Neuronal stem cell (in vitro differentiated cells): ENCODE measurements around the gene GTF2F1.
A peak's percentile ranks its signal among the peaks of the same experiment; 100 is the strongest.

Source experiments
- DNase-seq: peaks from one replicate; pipeline ENCODE4 v3.0.0-alpha.2; 2013; ENCODE audit warnings: low spot score
- H2AFZ ChIP-seq: one replicate; pipeline ENCODE4 v1.6.1; 2013; ENCODE audit warnings: mild to moderate bottlenecking, low read length, inconsistent platforms
- H2AK5ac ChIP-seq: 2 replicates; pipeline ENCODE4 v1.6.1; 2013; ENCODE audit warnings: low read depth, mild to moderate bottlenecking, inconsistent platforms, low read length, moderate library complexity, mixed read lengths
- H2BK120ac ChIP-seq: 2 replicates; pipeline ENCODE4 v1.6.1; 2013; ENCODE audit warnings: low read depth, mild to moderate bottlenecking, inconsistent platforms, low read length, moderate library complexity, mixed read lengths
- H2BK12ac ChIP-seq: one replicate; pipeline ENCODE4 v1.6.1; 2013; ENCODE audit warnings: low read length, inconsistent platforms
- H2BK15ac ChIP-seq: 2 replicates; pipeline ENCODE4 v1.6.1; 2013; ENCODE audit warnings: mild to moderate bottlenecking, low read length, inconsistent platforms, mixed read lengths
- H2BK5ac ChIP-seq: one replicate; pipeline ENCODE4 v1.6.1; 2013; ENCODE audit warnings: inconsistent platforms, mild to moderate bottlenecking, low read length, moderate library complexity
- H3K14ac ChIP-seq: one replicate; pipeline ENCODE4 v1.6.1; 2013; ENCODE audit warnings: low read length, inconsistent platforms
- H3K18ac ChIP-seq: 2 replicates; pipeline ENCODE4 v1.6.1; 2013; ENCODE audit warnings: low read length, inconsistent platforms
- H3K23ac ChIP-seq: 2 replicates; pipeline ENCODE4 v1.6.1; 2013; ENCODE audit warnings: low read depth, mild to moderate bottlenecking, mixed read lengths, low read length, inconsistent platforms; ENCODE audit not compliant: poor library complexity
- H3K27ac ChIP-seq: replicated peaks from 3 replicates; pipeline ENCODE4 v1.5.1; 2013; ENCODE audit warnings: low read length, inconsistent platforms
- H3K27me3 ChIP-seq, 3 experiments: 2 replicates each; pipeline ENCODE4 v1.6.1; 2013; ENCODE audit warnings: low read length in 3 of 3, mild to moderate bottlenecking in 2 of 3, inconsistent platforms in 1 of 3, low read depth in 1 of 3, mixed read lengths in 1 of 3, moderate library complexity in 1 of 3; ENCODE audit not compliant: control insufficient read depth in 3 of 3, insufficient read depth in 3 of 3
- H3K36me3 ChIP-seq, 2 donors: replicated peaks in 1 of 2; 2 replicates each; pipeline ENCODE4 v1.6.1; 2013; ENCODE audit warnings: low read length in 2 of 2; ENCODE audit not compliant: control insufficient read depth in 2 of 2, insufficient read depth in 2 of 2
- H3K4ac ChIP-seq: 2 replicates; pipeline ENCODE4 v1.6.1; 2013; ENCODE audit warnings: inconsistent platforms, mild to moderate bottlenecking, low read length, moderate library complexity
- H3K4me1 ChIP-seq, 2 donors: 1 replicate in 1 of 2; 2 replicates in 1 of 2; pipeline ENCODE4 v1.6.1; 2013; ENCODE audit warnings: low read length in 2 of 2, low read depth in 1 of 2; ENCODE audit not compliant: control insufficient read depth in 2 of 2, insufficient read depth in 1 of 2
- H3K4me2 ChIP-seq: one replicate; pipeline ENCODE4 v1.6.1; 2013; ENCODE audit warnings: mild to moderate bottlenecking, low read length, inconsistent platforms; ENCODE audit not compliant: insufficient read depth, poor library complexity, severe bottlenecking
- H3K4me3 ChIP-seq, 2 donors: 2 replicates each; pipeline ENCODE4 v1.5.1; 2013; ENCODE audit warnings: low read length in 2 of 2, mild to moderate bottlenecking in 2 of 2, inconsistent platforms in 1 of 2, moderate library complexity in 1 of 2
- H3K79me1 ChIP-seq: one replicate; pipeline ENCODE4 v1.6.1; 2013; ENCODE audit warnings: low read depth, mild to moderate bottlenecking, inconsistent platforms, low read length, moderate library complexity
- H3K9ac ChIP-seq: one replicate; pipeline ENCODE4 v1.6.1; 2013; ENCODE audit warnings: mild to moderate bottlenecking, low read depth, low read length, inconsistent platforms; ENCODE audit not compliant: poor library complexity
- H3K9me3 ChIP-seq, 2 donors: replicated peaks in 1 of 2; 2 replicates each; pipeline versions ENCODE3 to v1.6.1; 2013; ENCODE audit warnings: low read length in 2 of 2, mild to moderate bottlenecking in 2 of 2, inconsistent platforms in 1 of 2, low read depth in 1 of 2, mixed read lengths in 1 of 2, moderate library complexity in 1 of 2; ENCODE audit not compliant: control insufficient read depth in 2 of 2, insufficient read depth in 1 of 2
- H4K8ac ChIP-seq: one replicate; pipeline ENCODE4 v1.6.1; 2013; ENCODE audit warnings: low read depth, mild to moderate bottlenecking, inconsistent platforms, low read length, moderate library complexity
- H4K91ac ChIP-seq: one replicate; pipeline ENCODE4 v1.6.1; 2013; ENCODE audit warnings: low read length, low read depth, mild to moderate bottlenecking, inconsistent platforms; ENCODE audit not compliant: poor library complexity
- WGBS, 2 donors: extraction: QIAGEN DNeasy Blood & Tissue Kit; methylation state at CpG; one replicate each; pipeline ENCODE4 v1.1.7; 2013; ENCODE audit warnings: missing lambda C conversion rate in 2 of 2, mixed read lengths in 1 of 2; ENCODE audit not compliant: insufficient read length in 2 of 2, insufficient replicate concordance in 1 of 2; ENCODE audit errors: extremely low coverage in 2 of 2; 5-methylcytosine and 5-hydroxymethylcytosine counted together

Gene GTF2F1

GRCh38 chr19:6394831-6395230 is 1.9 kb upstream of the GTF2F1 start:
- Histone ChIP-seq H2BK15ac (no peak overlapping the region), H3K27ac (no peak overlapping the region), H2BK120ac (no peak overlapping the region), H3K23ac (no peak overlapping the region), H3K79me1 (peaks cover 4% of the 10 kb centered on the region), H3K4ac (no peak overlapping the region), H3K9ac (no peak overlapping the region), H2AFZ (no peak overlapping the region), H3K36me3 (peaks cover 4 to 19% of the 10 kb centered on the region in 2 donors), H2BK12ac (no peak overlapping the region), H3K4me2 (no peak overlapping the region), H2BK5ac (no peak overlapping the region), H3K9me3 (no peaks in the 10 kb centered on the region), H3K4me1 (peaks cover 12 to 13% of the 10 kb centered on the region in 2 donors), H4K8ac (no peak overlapping the region), H3K27me3 (no peaks in the 10 kb centered on the region), H4K91ac (no peak overlapping the region), H2AK5ac (no peak overlapping the region), H3K18ac (no peak overlapping the region), H3K4me3 (no peak overlapping the region), H3K14ac (no peak overlapping the region)
- DNase-seq, result no peak
- no CpG with 5 or more reads among the region's 3 CpGs for WGBS, 2 donors

GRCh38 chr19:6393983-6394412 is 1.0 kb upstream of the GTF2F1 start:
- H2BK15ac ChIP-seq, result peak overlapping the region; percentile 98
- peak overlapping the region; percentile 78 for H2AK5ac ChIP-seq
- no CpG with 5 or more reads among the region's 14 CpGs for WGBS, 2 donors
- DNase-seq, result no peak
- H4K8ac ChIP-seq, result no peak overlapping the region
- peaks cover 9 to 28% of the 10 kb centered on the region in 2 donors for H3K36me3 ChIP-seq
- peak overlapping the region; percentile 44 for H3K9ac ChIP-seq
- peak overlapping the region; percentile 30 for H2BK12ac ChIP-seq
- peaks cover 12 to 13% of the 10 kb centered on the region in 2 donors for H3K4me1 ChIP-seq
- H3K9me3 ChIP-seq, result no peaks in the 10 kb centered on the region
- peak overlapping the region; percentile 81 for H2BK120ac ChIP-seq
- peak overlapping the region; percentile 100 for H2AFZ ChIP-seq
- H3K4ac ChIP-seq, result no peak overlapping the region
- H3K23ac ChIP-seq, result peak overlapping the region; percentile 75
- H3K79me1 ChIP-seq, result peaks cover 4% of the 10 kb centered on the region
- no peaks in the 10 kb centered on the region for H3K27me3 ChIP-seq
- H3K27ac ChIP-seq, result peak overlapping the region; percentile 92
- peak overlapping the region; percentile 90 for H3K4me3 ChIP-seq
- no peak overlapping the region for H3K14ac ChIP-seq
- H2BK5ac ChIP-seq, result peak overlapping the region; percentile 94
- H3K4me2 ChIP-seq, result peak overlapping the region; percentile 89
- H3K18ac ChIP-seq, result peak overlapping the region; percentile 98
- no peak overlapping the region for H4K91ac ChIP-seq

GRCh38 chr19:6392221-6393073 is 517 bp downstream of the GTF2F1 start:
- no peak overlapping the region for H2AK5ac ChIP-seq
- H3K27me3 ChIP-seq, result no peaks in the 10 kb centered on the region
- peak overlapping the region; percentile 91 for H3K18ac ChIP-seq
- H2BK12ac ChIP-seq, result no peak overlapping the region
- no peak overlapping the region for H3K4ac ChIP-seq
- peaks cover 20 to 42% of the 10 kb centered on the region in 2 donors for H3K36me3 ChIP-seq
- H3K4me3 ChIP-seq, result peak overlapping the region; percentile 90
- peak overlapping the region; percentile 91 for H3K9ac ChIP-seq
- H2AFZ ChIP-seq, result peak overlapping the region; percentile 100
- no CpG with 5 or more reads among the region's 30 CpGs for WGBS, 2 donors
- no peak overlapping the region for H4K8ac ChIP-seq
- no peak overlapping the region for H3K14ac ChIP-seq
- H3K27ac ChIP-seq, result no peak overlapping the region
- no peak overlapping the region for H4K91ac ChIP-seq
- H3K79me1 ChIP-seq, result peaks cover 8% of the 10 kb centered on the region
- H2BK15ac ChIP-seq, result peak overlapping the region; percentile 83
- peak overlapping the region; percentile 75 for H3K23ac ChIP-seq
- peaks cover 12 to 13% of the 10 kb centered on the region in 2 donors for H3K4me1 ChIP-seq
- H3K4me2 ChIP-seq, result peak overlapping the region; percentile 89
- peak overlapping the region; percentile 94 for H2BK5ac ChIP-seq
- no peak for DNase-seq
- no peaks in the 10 kb centered on the region for H3K9me3 ChIP-seq
- H2BK120ac ChIP-seq, result peak overlapping the region; percentile 66

- H2AFZ ChIP-seq, result no peak overlapping the region
- no peak overlapping the region for H3K18ac ChIP-seq
- no peak overlapping the region for H3K4ac ChIP-seq
- H3K4me2 ChIP-seq, result no peak overlapping the region
- H3K36me3 ChIP-seq, result peaks cover 48 to 86% of the 10 kb centered on the region in 2 donors
- no peak overlapping the region for H3K23ac ChIP-seq
- no peak overlapping the region for H2BK12ac ChIP-seq
- WGBS, 2 donors, result no CpG with 5 or more reads among the region's 19 CpGs
- peaks cover 4 to 5% of the 10 kb centered on the region in 2 donors for H3K4me1 ChIP-seq
- no peak overlapping the region for H4K8ac ChIP-seq
- H3K14ac ChIP-seq, result no peak overlapping the region
- peaks cover 12% of the 10 kb centered on the region for H3K79me1 ChIP-seq
- H2BK120ac ChIP-seq, result no peak overlapping the region
- H2AK5ac ChIP-seq, result no peak overlapping the region
- DNase-seq, result no peak
- no peak overlapping the region for H3K27ac ChIP-seq
- H2BK5ac ChIP-seq, result peak overlapping the region; percentile 66
- H3K9me3 ChIP-seq, result no peaks in the 10 kb centered on the region
- no peak overlapping the region for H4K91ac ChIP-seq
- no peak overlapping the region for H3K4me3 ChIP-seq
- H3K9ac ChIP-seq, result no peak overlapping the region
- no peaks in the 10 kb centered on the region for H3K27me3 ChIP-seq
- no peak overlapping the region for H2BK15ac ChIP-seq
Observed at GRCh38 chr19:6387372-6387771, 5.6 kb downstream of the GTF2F1 start.
